Suprapubic skin (tissue), 4 donors: ENCODE measurements around the gene CLDN10. TPM values are rescaled to one million over a fixed set of nuclear protein-coding genes. Genes with fewer than 3 reads are reported as not detected.

Experiments
- DNase-seq, 2 donors: peaks; one replicate each; pipeline ENCODE4 v3.0.0-alpha.2; 2019; ENCODE audit warnings: low spot score in 2 of 2
- H3K27ac ChIP-seq: fragments of 200-600 bp; sonication (generic); one replicate; pipeline ENCODE4 v1.5.1; 2019
- H3K27me3 ChIP-seq: fragments of 200-600 bp; sonication (generic); one replicate; pipeline ENCODE4 v1.5.1; 2019
- H3K36me3 ChIP-seq: fragments of 200-600 bp; sonication (generic); one replicate; pipeline ENCODE4 v1.5.1; 2019
- H3K4me1 ChIP-seq: fragments of 200-600 bp; sonication (generic); one replicate; pipeline ENCODE4 v1.5.1; 2019
- H3K4me3 ChIP-seq: fragments of 200-600 bp; sonication (generic); one replicate; pipeline ENCODE4 v1.5.1; 2019; ENCODE audit warnings: mild to moderate bottlenecking
- H3K9me3 ChIP-seq: fragments of 200-600 bp; sonication (generic); one replicate; pipeline ENCODE4 v1.5.1; 2019
- EP300 ChIP-seq: sonication (generic); formaldehyde crosslinking; IDR thresholded peaks from one replicate; pipeline ENCODE4 v1.6.1; 2017; ENCODE audit warnings: antibody characterized with exemption
- POLR2A ChIP-seq, 2 donors: fragments of 450-650 bp; IDR thresholded peaks; one replicate each; pipeline ENCODE4 v1.6.1; 2017; ENCODE audit warnings: antibody characterized with exemption in 2 of 2, mild to moderate bottlenecking in 2 of 2, moderate library complexity in 2 of 2
- POLR2AphosphoS5 ChIP-seq, 3 donors: sonication (generic); formaldehyde crosslinking; IDR thresholded peaks; one replicate each; pipeline ENCODE4 v1.6.1; 2017; ENCODE audit warnings: antibody characterized with exemption in 3 of 3
- WGBS: methylation state at CpG from one replicate; pipeline ENCODE4 v1.1.5; 2018; 5-methylcytosine and 5-hydroxymethylcytosine counted together
- total RNA-seq, 4 donors: library from RNA; depleted of rRNA; stranded (reverse); fragments of >200 nt; gene quantifications; one replicate each; pipeline ENCODE4 v1.1.0, GENCODE V29; 2016
- TF ChIP-seq, protein P1 (sequence below), 2 donors: fragments of 200-600 bp in 1 of 2; fragments of 450-650 bp in 1 of 2; sonication (generic) in 1 of 2; IDR thresholded peaks; one replicate each; pipeline ENCODE4 v1.5.1; 2016 to 2019; ENCODE audit warnings: antibody characterized with exemption in 2 of 2, mild to moderate bottlenecking in 1 of 2, moderate library complexity in 1 of 2

Gene CLDN10
- total RNA-seq, 4 donors from 2014 or later, result 14.3 to 38.7 (median 22.0) TPM

DNA sequence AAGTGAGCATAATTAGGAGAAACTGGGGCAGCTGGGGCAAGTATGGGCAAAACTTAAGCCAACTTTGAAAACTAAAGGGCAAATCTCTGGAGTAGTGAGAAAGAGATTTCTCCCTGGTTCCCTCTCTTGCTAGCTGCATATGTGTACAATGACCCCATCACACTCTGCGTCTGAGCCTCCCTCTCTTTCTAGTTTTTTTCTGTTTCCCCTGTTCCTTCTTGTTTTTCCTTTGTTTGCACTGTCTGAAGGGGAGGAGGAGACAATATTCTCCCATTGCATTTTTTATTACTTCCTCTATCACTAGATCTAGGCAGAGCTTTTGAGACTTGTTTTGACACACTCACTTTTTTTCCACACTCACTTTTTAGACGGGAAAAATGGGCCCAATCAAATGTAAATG, 11.2 kb upstream of the CLDN10 start:
- 53% methylated on average over 2 of the region's 2 CpGs for WGBS

DNA sequence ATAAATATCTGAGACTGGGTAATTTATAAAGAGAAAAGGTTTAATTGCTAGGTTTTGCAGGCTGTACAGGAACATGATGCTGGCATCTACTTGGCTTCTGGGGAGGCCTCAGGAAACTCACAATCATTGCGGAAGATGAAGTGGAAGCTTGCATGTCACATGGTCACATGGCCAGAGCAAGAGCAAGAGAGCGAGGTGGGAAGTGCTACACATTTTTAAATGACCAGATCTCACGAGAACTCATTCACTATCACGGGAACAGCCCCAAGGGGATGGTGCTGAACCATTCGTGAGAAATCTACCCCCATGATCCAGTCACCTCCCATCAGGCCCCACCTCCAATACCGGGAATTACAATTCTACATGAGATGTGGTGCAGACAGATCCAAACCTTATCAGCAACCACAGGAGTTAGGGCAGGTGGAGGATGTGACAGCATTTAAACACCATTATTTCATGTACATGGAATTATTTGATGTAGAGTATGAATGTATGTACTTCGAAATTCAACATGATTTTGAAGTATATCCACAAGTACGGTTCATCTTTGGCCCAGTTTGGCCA, 10.5 kb upstream of the CLDN10 start:
- WGBS, result 88% methylated on average over 8 of the region's 8 CpGs
- H3K36me3 ChIP-seq, result no peaks in the 10 kb centered on the region
- H3K27me3 ChIP-seq, result peaks cover 8% of the 10 kb centered on the region
- DNase-seq, result no peak
- H3K9me3 ChIP-seq, result no peaks in the 10 kb centered on the region
- TF ChIP-seq POLR2A (IDR thresholded peaks at IDR 0.05) (no peak), EP300 (no peak), POLR2AphosphoS5 (IDR thresholded peaks at IDR 0.05) (no peak)
- TF ChIP-seq, protein P1, sequence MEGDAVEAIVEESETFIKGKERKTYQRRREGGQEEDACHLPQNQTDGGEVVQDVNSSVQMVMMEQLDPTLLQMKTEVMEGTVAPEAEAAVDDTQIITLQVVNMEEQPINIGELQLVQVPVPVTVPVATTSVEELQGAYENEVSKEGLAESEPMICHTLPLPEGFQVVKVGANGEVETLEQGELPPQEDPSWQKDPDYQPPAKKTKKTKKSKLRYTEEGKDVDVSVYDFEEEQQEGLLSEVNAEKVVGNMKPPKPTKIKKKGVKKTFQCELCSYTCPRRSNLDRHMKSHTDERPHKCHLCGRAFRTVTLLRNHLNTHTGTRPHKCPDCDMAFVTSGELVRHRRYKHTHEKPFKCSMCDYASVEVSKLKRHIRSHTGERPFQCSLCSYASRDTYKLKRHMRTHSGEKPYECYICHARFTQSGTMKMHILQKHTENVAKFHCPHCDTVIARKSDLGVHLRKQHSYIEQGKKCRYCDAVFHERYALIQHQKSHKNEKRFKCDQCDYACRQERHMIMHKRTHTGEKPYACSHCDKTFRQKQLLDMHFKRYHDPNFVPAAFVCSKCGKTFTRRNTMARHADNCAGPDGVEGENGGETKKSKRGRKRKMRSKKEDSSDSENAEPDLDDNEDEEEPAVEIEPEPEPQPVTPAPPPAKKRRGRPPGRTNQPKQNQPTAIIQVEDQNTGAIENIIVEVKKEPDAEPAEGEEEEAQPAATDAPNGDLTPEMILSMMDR (IDR thresholded peaks at IDR 0.05), result no peak
- no peak overlapping the region for H3K4me3 ChIP-seq
- H3K27ac ChIP-seq, result no peak overlapping the region
- peaks cover 9% of the 10 kb centered on the region for H3K4me1 ChIP-seq

More for the DNA sequence above, 11.2 kb upstream of the CLDN10 start:
- Histone ChIP-seq H3K9me3 (no peaks in the 10 kb centered on the region), H3K4me1 (peaks cover 13% of the 10 kb centered on the region), H3K27me3 (peaks cover 3% of the 10 kb centered on the region), H3K36me3 (no peaks in the 10 kb centered on the region), H3K27ac (no peak overlapping the region), H3K4me3 (no peak overlapping the region)
- TF ChIP-seq, protein P1 (IDR thresholded peaks at IDR 0.05), result no peak
- no peak for TF ChIP-seq POLR2A (IDR thresholded peaks at IDR 0.05)
- no peak for TF ChIP-seq EP300
- no peak for TF ChIP-seq POLR2AphosphoS5 (IDR thresholded peaks at IDR 0.05)
- no peak for DNase-seq

DNA sequence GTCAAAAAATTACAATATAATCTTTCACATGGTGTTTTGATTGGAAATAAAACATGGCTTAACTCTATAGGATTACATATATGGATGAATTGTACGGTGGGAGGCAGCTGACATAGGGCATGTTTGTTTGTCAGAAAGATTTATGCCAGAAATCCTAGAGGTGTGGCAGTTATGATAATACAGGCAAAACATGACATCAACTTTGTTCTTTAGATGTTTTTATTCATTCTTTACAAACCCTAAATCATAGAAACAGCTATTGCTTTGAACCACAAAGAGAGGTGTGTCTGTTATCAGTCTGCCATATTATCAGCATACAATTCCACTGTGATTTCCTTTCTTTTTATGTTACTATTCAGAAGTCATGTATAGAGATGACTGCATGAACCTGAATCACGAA, 8.2 kb upstream of the CLDN10 start:
- peaks cover 20% of the 10 kb centered on the region for H3K27me3 ChIP-seq
- H3K9me3 ChIP-seq, result no peaks in the 10 kb centered on the region
- H3K36me3 ChIP-seq, result no peaks in the 10 kb centered on the region
- no peak overlapping the region for H3K4me3 ChIP-seq
- no peak for DNase-seq
- H3K27ac ChIP-seq, result no peak overlapping the region
- 63% methylated on average over 2 of the region's 2 CpGs for WGBS
- no peak for TF ChIP-seq POLR2A (IDR thresholded peaks at IDR 0.05)
- no peak for TF ChIP-seq EP300
- TF ChIP-seq, protein P1 (IDR thresholded peaks at IDR 0.05), result no peak
- no peak for TF ChIP-seq POLR2AphosphoS5 (IDR thresholded peaks at IDR 0.05)
- peaks cover 9% of the 10 kb centered on the region for H3K4me1 ChIP-seq

DNA sequence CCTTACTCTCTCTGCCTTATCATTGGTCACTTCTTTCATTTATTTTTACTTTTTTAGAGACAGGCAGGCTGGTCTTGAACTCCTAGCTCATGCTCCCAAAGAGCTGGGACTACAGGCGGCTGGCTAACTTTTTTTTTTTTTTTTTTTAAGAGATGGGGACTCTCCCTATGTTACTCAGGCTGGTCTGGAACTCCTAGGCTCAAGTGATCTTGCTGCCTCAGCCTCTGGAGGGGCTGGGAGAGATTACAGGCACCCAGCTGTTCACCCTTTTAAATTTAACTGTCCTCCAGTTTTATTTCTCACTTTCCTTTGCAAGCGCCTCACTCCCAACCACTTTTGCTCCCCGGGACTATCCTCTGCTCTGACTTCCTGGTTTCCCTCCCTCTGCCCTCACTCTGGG, 5.6 kb upstream of the CLDN10 start:
- Histone ChIP-seq H3K36me3 (no peaks in the 10 kb centered on the region), H3K27ac (no peak overlapping the region), H3K4me1 (no peaks in the 10 kb centered on the region), H3K9me3 (no peaks in the 10 kb centered on the region), H3K4me3 (no peak overlapping the region), H3K27me3 (peaks cover 35% of the 10 kb centered on the region)
- TF ChIP-seq POLR2A (IDR thresholded peaks at IDR 0.05) (no peak), POLR2AphosphoS5 (IDR thresholded peaks at IDR 0.05) (no peak), EP300 (no peak)
- TF ChIP-seq, protein P1 (IDR thresholded peaks at IDR 0.05), result no peak
- 25% methylated on average over 2 of the region's 3 CpGs for WGBS
- DNase-seq, result no peak

DNA sequence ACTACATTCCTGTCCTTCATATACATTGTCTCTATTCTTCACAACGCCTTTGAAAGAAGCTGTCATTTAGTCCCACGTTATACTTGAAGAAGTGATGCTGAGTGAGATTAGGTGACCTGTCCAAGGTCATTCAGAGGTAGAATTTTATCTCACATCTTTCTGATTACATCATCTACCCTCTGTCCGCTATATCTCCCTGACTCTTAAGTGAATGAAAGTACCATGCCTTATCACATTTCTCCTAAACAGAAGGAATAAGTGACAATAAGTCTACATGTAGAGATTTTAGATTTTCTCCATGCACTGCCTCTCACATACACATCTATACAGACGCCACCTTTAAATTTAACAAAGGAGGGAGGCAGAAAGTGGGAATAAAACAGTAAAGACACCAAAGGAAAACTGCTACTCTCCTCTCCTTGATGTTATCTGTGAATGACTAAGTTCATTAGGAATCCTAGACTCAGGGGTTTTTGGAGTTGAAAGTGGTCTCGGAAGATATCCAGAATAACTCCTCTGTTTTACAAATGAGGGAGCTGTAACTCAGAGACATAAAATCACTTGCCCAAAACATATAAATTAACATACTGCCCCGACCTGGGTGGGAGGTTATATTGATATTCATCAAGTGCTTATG, 4.9 kb upstream of the CLDN10 start:
- H3K27ac ChIP-seq, result no peak overlapping the region

More for the DNA sequence above, 4.9 kb upstream of the CLDN10 start:
- TF ChIP-seq POLR2A (IDR thresholded peaks at IDR 0.05) (no peak), EP300 (no peak), POLR2AphosphoS5 (IDR thresholded peaks at IDR 0.05) (no peak)
- TF ChIP-seq, protein P1 (IDR thresholded peaks at IDR 0.05), result no peak
- WGBS, result 46% methylated on average over 6 of the region's 6 CpGs
- Histone ChIP-seq H3K4me3 (no peak overlapping the region), H3K4me1 (peaks cover 3% of the 10 kb centered on the region), H3K9me3 (no peaks in the 10 kb centered on the region), H3K36me3 (no peaks in the 10 kb centered on the region), H3K27me3 (peaks cover 43% of the 10 kb centered on the region)
- DNase-seq, result no peak
